ENCODE data around the gene GNG13. TPM values are rescaled to one million over a fixed set of nuclear protein-coding genes. Genes with fewer than 3 reads are reported as not detected.
"Not testable (repeated sequence)": the region's sequence is repeated elsewhere in the genome, so short reads cannot be mapped to it uniquely, and the experiment has no call there.

The GNG13 gene
- total RNA-seq, 1 experiment from 2014 or later: not detected

- no peaks in the 10 kb centered on the region for H3F3A ChIP-seq (ENCODE audit: low read length, unreplicated experiment)
- no peaks in the 10 kb centered on the region for H3K9me3 ChIP-seq (ENCODE audit: low read length)
- no peaks in the 10 kb centered on the region for H3K79me2 ChIP-seq (ENCODE audit: low read length)
- no peak overlapping the region for H3K4me3 ChIP-seq (ENCODE audit: low read length)
- H3K27ac ChIP-seq (ENCODE audit: low read length): no peak overlapping the region
- ChIA-PET CTCF (no interaction called here), POLR2A (ENCODE audit: unreplicated experiment) (no interaction called here)
- BruUV-seq (replicated peaks): no TSS peak
- H3K9ac ChIP-seq (ENCODE audit: low read length): no peak overlapping the region
- DNase-seq: no peak
- no peak overlapping the region for H2AFZ ChIP-seq (ENCODE audit: low read length)
- H4K20me1 ChIP-seq (ENCODE audit: low read length): no peaks in the 10 kb centered on the region
- ATAC-seq: no peak
- no peaks in the 10 kb centered on the region for H3K27me3 ChIP-seq (ENCODE audit: low read length)
- H3K9me2 ChIP-seq (replicated peaks; ENCODE audit: low read length): no peaks in the 10 kb centered on the region
- intact Hi-C loops (cut with micrococcal nuclease): no loop called here
- H3K4me2 ChIP-seq (ENCODE audit: low read length): no peak overlapping the region
- no peak for TF ChIP-seq CTCF (conservative IDR thresholded peaks at IDR 0.05; ENCODE audit: low read depth, low read length)
- TF ChIP-seq EZH2phosphoT487 (IDR thresholded peaks at IDR 0.05; ENCODE audit: borderline replicate concordance, low read length): no peak
- no peak for TF ChIP-seq EZH2 (IDR thresholded peaks at IDR 0.05; ENCODE audit: low read length, unreplicated experiment)
- no peaks in the 10 kb centered on the region for H3K4me1 ChIP-seq (ENCODE audit: insufficient read depth, low read length)
- no peaks in the 10 kb centered on the region for H3K36me3 ChIP-seq (ENCODE audit: low read depth, low read length)
Observed at GRCh38 chr16:821751-822150, 21.2 kb upstream of the GNG13 start.

GRCh38 chr16:820748-821147 lies 20.2 kb upstream of the GNG13 start:
- Histone ChIP-seq H3K4me1 (ENCODE audit: insufficient read depth, low read length) (no peaks in the 10 kb centered on the region), H3K4me2 (ENCODE audit: low read length) (no peak overlapping the region), H2AFZ (ENCODE audit: low read length) (no peak overlapping the region), H3K4me3 (ENCODE audit: low read length) (no peak overlapping the region), H3K27ac (ENCODE audit: low read length) (no peak overlapping the region), H3K9ac (ENCODE audit: low read length) (no peak overlapping the region), H3K36me3 (ENCODE audit: low read depth, low read length) (no peaks in the 10 kb centered on the region), H3K27me3 (ENCODE audit: low read length) (no peaks in the 10 kb centered on the region), H3K79me2 (ENCODE audit: low read length) (no peaks in the 10 kb centered on the region), H4K20me1 (ENCODE audit: low read length) (no peaks in the 10 kb centered on the region), H3F3A (ENCODE audit: low read length, unreplicated experiment) (no peaks in the 10 kb centered on the region), H3K9me3 (ENCODE audit: low read length) (no peaks in the 10 kb centered on the region), H3K9me2 (replicated peaks; ENCODE audit: low read length) (no peaks in the 10 kb centered on the region)
- TF ChIP-seq EZH2 (IDR thresholded peaks at IDR 0.05; ENCODE audit: low read length, unreplicated experiment) (no peak), CTCF (conservative IDR thresholded peaks at IDR 0.05; ENCODE audit: low read depth, low read length) (no peak), EZH2phosphoT487 (IDR thresholded peaks at IDR 0.05; ENCODE audit: borderline replicate concordance, low read length) (no peak)
- CTCF ChIA-PET: no interaction called here
- BruUV-seq (replicated peaks): no TSS peak
- no peak for ATAC-seq
- POLR2A ChIA-PET (ENCODE audit: unreplicated experiment): no interaction called here
- DNase-seq: no peak
- intact Hi-C loops (cut with micrococcal nuclease): no loop called here

- H3F3A ChIP-seq (ENCODE audit: low read length, unreplicated experiment); H3K9ac ChIP-seq (ENCODE audit: low read length); H3K4me3 ChIP-seq (ENCODE audit: low read length); H3K9me3 ChIP-seq (ENCODE audit: low read length); CTCF ChIA-PET; H3K4me1 ChIP-seq (ENCODE audit: insufficient read depth, low read length); H3K4me2 ChIP-seq (ENCODE audit: low read length); intact Hi-C loops (cut with micrococcal nuclease); H3K36me3 ChIP-seq (ENCODE audit: low read depth, low read length); H4K20me1 ChIP-seq (ENCODE audit: low read length); H3K79me2 ChIP-seq (ENCODE audit: low read length); BruUV-seq (replicated peaks); ATAC-seq; POLR2A ChIA-PET (ENCODE audit: unreplicated experiment); H3K27me3 ChIP-seq (ENCODE audit: low read length); H3K27ac ChIP-seq (ENCODE audit: low read length); H3K9me2 ChIP-seq (replicated peaks; ENCODE audit: low read length); H2AFZ ChIP-seq (ENCODE audit: low read length); DNase-seq: not testable (repeated sequence)
Observed at GRCh38 chr16:820044-820408, 19.5 kb upstream of the GNG13 start.

Measured in PC-3 (cell line).